Glomerular endothelial cell (primary cell): ENCODE data around the gene GALNT18. TPM values are rescaled to one million over a fixed set of nuclear protein-coding genes. Genes with fewer than 3 reads are reported as not detected.

ENCODE experiments used
- DNase-seq: peaks from one replicate; pipeline ENCODE4 v3.0.0-alpha.2; 2011; ENCODE audit warnings: low read depth, low spot score; ENCODE audit errors: extremely low read depth
- total RNA-seq: library from RNA; depleted of rRNA; stranded (reverse); fragments of >200 nt; gene quantifications from 2 replicates; pipeline ENCODE4 v1.2.3, GENCODE V29; 2015

Gene GALNT18
- total RNA-seq, 1 donor from 2014 or later: 101 TPM

- no peak for DNase-seq
Measured at GRCh38 chr11:11395126-11395525, 226.7 kb downstream of the GALNT18 start.

- no peak for DNase-seq
Measured at GRCh38 chr11:11394241-11394640, 227.6 kb downstream of the GALNT18 start.

GRCh38 chr11:11391796-11392463 is 229.9 kb downstream of the GALNT18 start:
- peak; percentile 33 for DNase-seq

- no peak for DNase-seq
Measured at GRCh38 chr11:11391169-11391568, 230.6 kb downstream of the GALNT18 start.

GRCh38 chr11:11390068-11390771 is 231.6 kb downstream of the GALNT18 start:
- DNase-seq: no peak

- DNase-seq: no peak
Measured at GRCh38 chr11:11389238-11389637, 232.6 kb downstream of the GALNT18 start.

- DNase-seq: no peak
Measured at GRCh38 chr11:11387622-11388305, 234.0 kb downstream of the GALNT18 start.

- no peak for DNase-seq
Measured at GRCh38 chr11:11387207-11387606, 234.6 kb downstream of the GALNT18 start.

- no peak for DNase-seq
Measured at GRCh38 chr11:11384829-11385228, 237.0 kb downstream of the GALNT18 start.

- no peak for DNase-seq
Measured at GRCh38 chr11:11383995-11384394, 237.8 kb downstream of the GALNT18 start.

- no peak for DNase-seq
Measured at GRCh38 chr11:11382858-11383532, 238.8 kb downstream of the GALNT18 start.

- no peak for DNase-seq
Measured at GRCh38 chr11:11381471-11382105, 240.2 kb downstream of the GALNT18 start.

- DNase-seq: no peak
Measured at GRCh38 chr11:11380883-11381282, 240.9 kb downstream of the GALNT18 start.

- no peak for DNase-seq
Measured at GRCh38 chr11:11380340-11380739, 241.5 kb downstream of the GALNT18 start.

GRCh38 chr11:11379661-11380060 is 242.1 kb downstream of the GALNT18 start:
- DNase-seq: no peak

- DNase-seq: no peak
Measured at GRCh38 chr11:11378184-11378940, 243.4 kb downstream of the GALNT18 start.

- no peak for DNase-seq
Measured at GRCh38 chr11:11374358-11375148, 247.3 kb downstream of the GALNT18 start.

GRCh38 chr11:11373934-11374333 is 247.9 kb downstream of the GALNT18 start:
- DNase-seq: no peak

GRCh38 chr11:11372461-11372860 is 249.3 kb downstream of the GALNT18 start:
- no peak for DNase-seq
